HG03378 (cell line): ENCODE results near the gene HMOX2.

ENCODE experiments used
- ATAC-seq: cut with Tn5 transposase; IDR thresholded peaks from one replicate; pipeline ENCODE4 v1.9.1; 2021; ENCODE audit warnings: mild to moderate bottlenecking, moderate library complexity; ENCODE audit not compliant: unreplicated experiment

The HMOX2 gene

GRCh38 chr16:4550591-4550990, 74.4 kb downstream of the HMOX2 start:
- no peak for ATAC-seq

GRCh38 chr16:4552541-4552940, 76.3 kb downstream of the HMOX2 start:
- no peak for ATAC-seq

GRCh38 chr16:4556112-4556511, 79.9 kb downstream of the HMOX2 start, which contains the start of gene C16orf96:
C16orf96 (plus strand) TSS chr16:4556340; CDS start chr16:4556490, 150 bp downstream.
- no peak for ATAC-seq

GRCh38 chr16:4556580-4556979, 80.4 kb downstream of the HMOX2 start:
- no peak for ATAC-seq

GRCh38 chr16:4557973-4558372, 81.8 kb downstream of the HMOX2 start:
- ATAC-seq: no peak
